ENCODE measurements around the gene PKNOX2.

PKNOX2 gene

DNA sequence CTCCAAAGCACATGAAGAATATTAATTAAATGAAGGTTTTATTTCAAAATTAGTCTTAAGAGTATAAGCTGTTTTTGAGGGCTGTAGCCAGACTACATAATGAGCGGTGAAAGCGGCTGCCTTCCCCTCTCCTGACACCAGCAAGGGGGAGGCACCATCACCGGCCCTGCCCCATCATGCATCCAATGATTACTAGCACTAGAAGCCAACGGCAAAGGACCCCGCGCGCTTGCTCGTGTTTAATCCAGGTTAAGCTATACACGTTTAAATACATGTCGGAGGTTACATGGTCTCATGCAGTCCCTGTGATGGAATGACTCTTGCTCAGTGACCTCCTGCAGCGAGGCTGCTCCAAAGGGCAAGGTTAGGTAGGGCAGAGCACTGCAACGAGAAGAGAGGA is 281.2 kb downstream of the PKNOX2 start:
- DNase-seq (ENCODE audit: low spot score) = no peak

DNA sequence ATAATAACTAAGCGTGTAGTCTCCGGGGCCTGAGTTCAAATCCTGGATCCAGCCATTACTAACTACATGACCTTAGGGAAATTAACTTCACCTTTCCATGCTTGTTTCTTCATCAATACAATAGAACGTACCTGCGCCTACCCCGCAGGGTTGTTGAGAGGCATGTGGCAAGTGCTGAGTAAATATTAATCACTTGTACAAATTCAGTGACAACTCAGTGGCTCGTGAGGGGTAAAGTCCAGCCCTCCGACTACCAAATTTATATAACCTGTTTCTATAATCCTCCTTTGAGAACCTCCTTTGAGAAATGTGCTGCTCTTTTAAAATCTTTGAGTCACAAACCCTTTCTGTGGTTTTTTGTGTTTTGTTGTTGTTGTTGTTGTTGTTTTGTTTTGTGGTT is 281.7 kb downstream of the PKNOX2 start:
- DNase-seq (ENCODE audit: low spot score) = no peak

DNA sequence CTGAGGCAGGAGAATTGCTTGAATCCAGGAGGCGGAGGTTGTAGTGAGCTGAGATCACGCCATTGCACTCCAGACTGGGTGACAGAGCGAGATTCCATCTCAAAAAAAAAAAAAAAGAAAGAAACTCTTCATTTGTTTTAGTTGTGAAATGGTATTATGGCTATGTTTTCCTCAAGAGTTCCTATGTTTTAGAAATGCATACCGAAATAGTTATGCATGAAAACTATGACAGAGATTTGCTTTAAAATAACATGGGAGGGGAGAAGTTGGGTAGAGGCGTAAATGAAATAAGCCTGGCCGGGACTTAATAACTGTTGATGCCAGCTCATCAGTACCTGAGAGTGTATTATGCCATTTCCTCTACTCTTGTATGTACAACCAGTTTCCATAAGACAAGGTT is 283.2 kb downstream of the PKNOX2 start:
- no peak for DNase-seq (ENCODE audit: low spot score)

DNA sequence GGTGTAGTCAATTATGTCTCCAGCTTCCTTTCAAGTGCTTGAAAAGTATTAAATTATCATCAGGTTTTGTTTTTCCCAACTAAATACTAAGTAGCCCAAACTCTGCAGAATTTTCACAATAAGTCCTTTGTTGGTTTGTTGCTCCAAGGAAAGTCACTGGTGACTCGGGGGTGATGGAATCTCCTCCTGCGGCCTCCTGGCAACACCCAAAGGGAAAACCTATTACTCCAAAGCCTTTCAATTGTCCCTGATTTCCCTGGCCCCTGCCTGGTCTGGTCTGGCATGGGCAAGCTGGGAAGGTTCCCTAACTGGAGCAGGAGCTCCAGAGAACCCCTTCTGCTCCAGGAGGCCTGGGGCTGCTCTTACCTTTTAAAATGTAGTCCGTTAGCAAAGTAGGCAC is 283.6 kb downstream of the PKNOX2 start:
- DNase-seq (ENCODE audit: low spot score) = no peak

DNA sequence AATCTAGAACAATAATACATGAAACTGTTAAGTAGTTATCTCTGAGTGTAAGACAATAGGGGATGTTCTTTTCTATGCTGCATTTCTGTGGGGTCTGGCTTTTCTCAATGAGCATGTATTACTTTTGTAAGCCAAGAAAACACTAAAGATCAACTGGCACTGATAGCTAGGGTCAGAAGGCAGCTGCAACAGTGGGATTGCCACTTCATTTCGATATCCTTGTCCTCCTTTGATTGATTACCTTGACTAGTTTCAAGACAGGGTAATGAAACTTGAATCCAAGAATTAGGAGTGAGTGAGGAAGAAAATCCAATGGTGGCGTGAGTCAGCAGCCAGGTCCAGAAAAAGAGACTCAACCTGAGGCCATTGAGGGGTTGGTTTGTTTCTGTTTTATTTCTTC is 285.0 kb downstream of the PKNOX2 start:
- DNase-seq (ENCODE audit: low spot score) = no peak

DNA sequence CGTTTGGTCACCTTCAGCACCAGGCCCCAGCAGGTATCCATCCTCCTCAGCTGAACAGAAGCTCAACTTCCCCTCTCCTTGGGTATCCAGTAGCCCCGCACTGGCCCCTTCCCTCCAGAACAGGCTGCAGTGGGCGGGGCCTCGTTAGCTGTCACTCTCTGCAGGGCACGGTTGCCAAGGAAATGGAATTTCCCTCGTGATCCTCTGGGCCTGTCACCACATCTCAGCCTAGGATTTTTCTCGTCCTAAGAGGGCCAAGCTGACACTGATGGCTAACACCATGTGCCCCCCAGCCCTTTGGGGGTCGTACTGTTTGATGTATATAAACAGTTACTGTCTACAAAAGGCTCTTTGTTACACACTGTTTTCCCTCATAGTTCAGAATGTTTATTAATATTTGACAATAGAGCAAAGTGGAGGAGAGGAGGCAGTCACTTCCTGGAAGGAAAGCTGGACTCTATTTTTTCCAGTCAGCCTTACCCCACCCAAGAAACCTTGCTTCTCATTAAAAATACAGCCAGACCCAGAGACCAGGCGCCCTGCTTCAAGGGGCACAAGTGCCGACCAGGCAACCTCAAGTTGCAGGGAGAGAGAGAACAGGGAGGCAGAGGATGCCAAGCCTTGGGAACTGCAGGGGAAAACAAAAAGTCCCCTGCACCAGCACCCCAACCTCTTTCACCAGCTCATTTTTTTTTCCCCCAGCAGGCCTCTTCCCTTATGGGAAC is 287.0 kb downstream of the PKNOX2 start:
- no peak for DNase-seq (ENCODE audit: low spot score)

DNA sequence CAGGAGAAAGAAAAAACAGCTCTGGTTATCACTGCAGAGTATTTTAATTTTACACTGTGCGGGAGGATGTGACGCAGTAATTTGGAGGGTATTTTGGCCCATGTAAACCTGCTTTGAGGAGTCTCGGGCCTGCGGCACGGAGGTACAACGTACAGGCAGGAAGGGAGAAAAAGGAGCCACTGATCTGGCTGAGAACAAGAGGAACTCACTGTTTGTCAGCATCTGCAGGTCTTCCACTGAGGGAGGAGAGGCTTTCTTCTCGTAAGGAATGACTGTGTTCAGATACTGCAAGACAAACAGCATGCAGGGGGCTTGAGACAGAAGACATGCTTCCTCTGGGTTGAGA is 287.5 kb downstream of the PKNOX2 start:
- no peak for DNase-seq (ENCODE audit: low spot score)

DNA sequence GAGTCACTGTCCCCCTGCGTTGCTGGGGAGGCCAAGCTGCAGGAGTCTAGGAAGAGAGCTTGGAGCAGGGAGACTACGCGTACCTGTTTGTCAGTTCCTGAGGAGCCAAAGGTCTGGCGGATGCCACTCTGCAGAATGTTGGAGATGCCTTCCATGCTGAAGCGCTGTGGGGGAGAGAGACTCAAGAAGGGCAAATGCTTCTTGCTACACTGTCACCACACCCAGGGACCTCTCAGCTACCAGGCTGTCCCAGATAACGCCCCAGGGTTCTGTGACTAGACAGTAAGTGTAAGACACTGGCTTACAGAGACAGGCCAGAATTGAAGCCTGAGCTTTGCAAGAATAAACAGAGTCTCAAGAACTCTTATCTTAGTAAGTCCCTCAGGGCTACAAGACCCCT is 289.5 kb downstream of the PKNOX2 start:
- DNase-seq (ENCODE audit: low spot score) = no peak

DNA sequence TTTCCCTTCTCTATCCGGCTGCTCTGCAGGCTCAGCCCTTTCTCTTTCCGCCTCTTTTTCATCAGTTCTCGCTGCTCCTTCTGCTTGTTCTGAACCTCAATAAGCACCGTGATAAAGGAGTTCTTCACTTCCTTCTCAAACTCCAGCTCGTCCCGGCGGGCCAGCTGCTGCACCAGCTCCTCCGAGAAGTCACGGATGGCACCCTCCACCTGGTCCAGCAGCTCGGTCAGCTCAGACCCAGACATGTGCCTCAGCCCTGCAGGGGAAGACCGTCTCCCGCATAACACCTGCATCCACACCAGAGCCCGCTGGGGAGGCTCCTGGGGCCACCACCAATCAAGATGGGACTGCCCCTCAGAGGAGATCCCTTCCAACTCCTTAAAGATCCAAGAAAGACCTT is 291.3 kb downstream of the PKNOX2 start:
- no peak for DNase-seq (ENCODE audit: low spot score)

DNA sequence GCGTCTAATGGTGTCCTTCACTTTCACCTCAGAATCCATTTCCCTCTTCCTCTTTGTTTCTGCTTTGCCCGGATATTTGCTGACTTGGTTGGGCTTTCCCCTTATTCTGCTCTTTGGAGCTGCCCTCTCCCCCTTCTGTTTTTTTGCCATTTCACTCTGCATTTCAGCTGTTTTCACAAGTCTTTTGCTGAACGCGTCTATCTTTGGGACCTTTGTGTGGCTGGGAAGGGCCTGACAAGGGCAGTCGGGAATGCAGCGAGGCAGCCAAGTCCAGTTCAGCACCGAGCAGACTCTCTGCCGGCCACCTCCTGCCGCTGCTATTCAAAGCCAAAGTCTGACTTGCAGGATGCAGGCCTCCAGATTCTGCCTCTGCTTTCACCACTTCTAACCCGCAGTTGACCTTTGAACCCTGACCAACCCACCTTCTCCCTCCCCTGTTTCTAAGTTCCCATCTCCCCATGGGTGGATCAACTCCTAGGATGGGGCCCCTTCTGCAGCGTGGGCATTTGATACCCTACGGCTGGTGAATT is 293.3 kb downstream of the PKNOX2 start:
- DNase-seq (ENCODE audit: low spot score) = no peak

DNA sequence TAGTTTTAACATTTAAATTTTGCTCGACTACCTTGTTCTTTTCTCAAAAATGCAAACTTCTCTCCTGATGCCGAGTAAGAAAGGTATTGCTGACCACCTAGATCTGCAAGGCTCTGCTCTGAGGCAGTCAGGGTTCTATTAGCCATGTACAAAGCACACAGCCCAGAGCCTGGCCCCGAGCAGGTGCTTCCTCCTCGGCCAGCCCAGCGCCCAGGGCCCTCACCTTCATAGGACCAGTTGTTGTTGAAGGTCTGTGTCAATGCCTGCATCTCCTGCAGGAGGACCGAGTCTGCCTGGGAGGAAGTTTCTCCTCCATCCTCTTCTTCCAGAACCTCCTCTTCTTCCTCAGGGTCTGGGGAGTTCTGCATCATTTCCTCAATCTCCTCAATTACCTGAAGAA is 295.7 kb downstream of the PKNOX2 start:
- DNase-seq (ENCODE audit: low spot score) = no peak

DNA sequence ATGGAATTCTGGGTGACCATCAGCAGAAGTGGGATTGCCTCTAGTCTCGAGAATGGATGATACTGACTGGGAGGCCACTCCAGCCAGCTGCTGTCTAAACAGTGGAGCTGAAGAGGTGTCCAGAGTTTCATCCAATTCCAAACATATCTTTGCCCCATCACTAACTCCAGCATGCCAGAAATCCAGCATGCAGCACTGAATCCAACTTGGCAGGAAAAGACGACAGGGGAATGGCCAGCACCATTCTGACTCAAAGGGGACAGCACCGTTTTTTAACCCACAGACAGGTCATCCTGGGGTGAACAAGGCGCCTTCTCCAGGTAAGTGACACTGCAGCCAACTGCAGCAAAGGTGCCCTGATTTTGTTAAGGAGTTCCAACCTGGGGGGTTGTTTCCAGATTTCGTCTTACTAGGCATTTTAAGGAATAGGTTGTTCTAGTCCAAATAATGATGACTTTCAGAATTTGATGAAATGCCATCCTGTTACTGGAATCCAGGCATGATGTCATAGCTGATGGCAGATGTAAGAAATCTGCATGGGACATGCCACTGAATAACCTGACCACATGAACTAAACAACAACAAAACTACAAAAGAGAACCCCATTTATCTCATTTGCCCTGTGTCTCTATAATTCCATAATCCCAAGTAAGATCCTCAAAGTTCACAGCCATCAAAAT is 299.2 kb downstream of the PKNOX2 start:
- no peak for DNase-seq (ENCODE audit: low spot score)

DNA sequence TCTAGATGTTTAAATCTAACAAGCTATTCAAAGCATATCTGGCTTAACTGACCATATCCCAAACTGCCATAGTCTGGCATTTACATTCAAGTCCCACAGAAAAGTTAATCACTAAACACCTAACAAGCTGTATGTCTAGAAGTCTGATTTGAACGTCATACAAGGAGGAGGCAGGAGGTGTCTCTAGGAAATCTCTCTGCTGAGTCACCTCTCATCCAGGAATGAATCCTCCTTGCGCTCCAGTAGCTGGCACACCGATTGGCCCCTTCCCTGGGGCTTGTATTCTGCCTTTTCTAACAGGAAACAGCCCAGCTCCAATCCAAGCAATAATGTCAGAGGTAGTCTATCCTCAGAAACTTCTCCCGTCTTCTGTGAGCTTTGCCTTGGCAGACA is 299.7 kb downstream of the PKNOX2 start:
- no peak for DNase-seq (ENCODE audit: low spot score)

DNA sequence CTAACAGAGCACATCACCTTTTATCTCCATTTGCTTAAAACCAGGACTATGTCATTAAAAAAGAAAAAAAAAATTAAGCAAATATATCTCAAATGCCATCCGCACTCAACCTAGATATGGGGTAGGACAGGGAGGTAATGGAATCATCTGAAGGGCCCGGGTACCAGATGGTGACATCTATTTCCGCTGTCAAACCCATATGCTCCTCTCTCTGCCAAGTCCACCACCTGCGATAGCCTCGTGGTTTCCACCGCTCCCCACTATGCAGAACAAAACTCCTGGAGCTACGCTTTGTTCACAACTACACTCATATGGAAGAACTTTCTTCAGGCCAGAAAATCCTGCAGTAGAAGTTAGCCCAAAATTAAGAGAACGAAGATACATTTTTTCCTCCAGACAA is 300.1 kb downstream of the PKNOX2 start:
- DNase-seq (ENCODE audit: low spot score) = no peak

DNA sequence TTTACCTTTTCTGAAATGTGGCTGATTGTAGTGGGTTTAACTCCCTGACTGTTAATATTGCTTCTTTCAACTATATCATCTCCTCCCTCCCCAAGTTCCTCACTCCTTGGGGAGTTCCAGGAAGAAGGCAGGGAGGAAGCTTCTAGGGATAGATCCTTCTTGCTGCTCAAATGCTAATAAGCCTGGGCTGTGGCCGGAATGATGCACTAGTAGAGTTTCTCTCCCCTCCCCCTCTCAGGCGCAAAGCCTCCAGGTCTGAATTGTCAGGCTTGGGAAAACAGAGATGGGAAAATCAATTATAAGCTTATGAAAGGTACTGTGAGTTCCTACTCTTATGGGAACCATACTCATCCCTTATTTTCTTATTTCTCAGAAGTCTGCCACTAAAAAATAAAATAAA is 300.7 kb downstream of the PKNOX2 start:
- no peak for DNase-seq (ENCODE audit: low spot score)

DNA sequence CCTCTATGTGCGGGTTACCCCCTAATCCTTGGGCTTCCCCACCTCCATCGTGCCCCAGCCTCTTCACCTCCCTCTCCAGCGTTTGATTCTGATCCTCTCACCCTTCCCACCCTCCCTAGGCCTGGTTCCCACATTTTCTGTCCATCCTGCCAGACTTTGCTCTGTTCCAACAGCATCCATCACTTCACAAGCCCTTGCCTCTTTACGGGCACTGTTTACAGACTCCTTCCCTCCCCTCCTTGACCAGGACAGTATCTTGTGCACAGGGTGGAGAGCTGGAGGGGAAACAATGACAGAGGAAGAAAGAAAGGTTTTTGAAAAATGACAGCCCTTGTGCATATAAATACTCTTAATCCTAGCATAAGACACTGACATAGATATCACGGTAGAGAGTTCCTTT is 301.1 kb downstream of the PKNOX2 start:
- no peak for DNase-seq (ENCODE audit: low spot score)

DNA sequence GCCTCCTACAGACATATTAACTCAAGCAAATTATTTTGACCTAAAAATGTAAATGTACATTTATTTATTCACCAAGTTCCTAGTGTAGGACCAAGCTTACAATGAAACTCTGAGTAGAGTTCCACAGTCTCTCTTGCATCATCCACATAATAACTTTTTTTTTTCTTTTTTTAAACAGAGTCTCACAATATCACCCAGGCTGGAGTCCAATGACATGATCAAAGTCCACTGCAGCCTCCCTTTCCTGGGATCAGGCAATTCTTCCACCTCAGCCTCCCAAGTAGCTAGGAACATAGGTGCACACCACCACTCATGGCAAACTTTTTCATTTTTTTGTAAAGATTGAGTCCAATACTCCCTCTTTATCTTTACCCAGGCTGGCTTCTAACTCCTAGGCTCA is 303.5 kb downstream of the PKNOX2 start:
- no peak for DNase-seq (ENCODE audit: low spot score)

DNA sequence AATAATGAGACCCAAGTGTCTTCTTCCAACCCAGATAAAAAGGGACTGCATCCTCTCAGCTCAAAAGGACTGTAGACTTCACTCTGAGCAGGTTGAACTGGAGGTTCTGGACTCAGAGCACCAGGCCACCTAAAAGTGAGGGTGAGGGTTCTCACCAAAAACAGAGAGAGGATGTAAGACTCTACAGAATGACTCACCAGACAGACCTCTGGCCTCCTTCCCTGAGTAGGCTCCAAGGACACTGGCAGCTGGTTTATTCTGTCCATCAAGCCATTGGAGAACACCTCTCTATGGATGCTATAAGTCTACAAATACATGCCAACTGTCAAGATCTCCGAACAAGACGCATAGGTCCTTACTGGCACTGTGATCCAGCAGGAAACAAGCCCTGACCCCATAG is 304.3 kb downstream of the PKNOX2 start:
- DNase-seq (ENCODE audit: low spot score) = no peak

DNA sequence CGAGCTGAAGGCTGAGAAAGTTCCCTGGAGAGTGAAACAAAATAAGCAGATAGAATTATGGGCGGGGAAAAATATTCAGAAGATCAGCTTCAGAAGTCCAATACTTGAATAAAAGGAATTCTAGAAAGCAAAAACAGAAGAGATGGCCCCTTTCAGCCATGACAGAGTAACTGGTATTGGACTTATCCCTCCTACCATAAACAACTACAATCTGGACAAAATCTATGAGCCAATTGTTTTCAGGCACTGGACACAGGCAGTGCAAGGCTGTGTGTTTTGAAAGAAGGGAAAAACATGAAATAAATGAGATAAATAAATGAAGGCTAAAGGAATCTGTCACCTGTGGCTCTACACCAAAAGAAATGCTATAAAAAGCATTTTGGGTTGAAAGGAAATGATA is 305.8 kb downstream of the PKNOX2 start:
- no peak for DNase-seq (ENCODE audit: low spot score)

DNA sequence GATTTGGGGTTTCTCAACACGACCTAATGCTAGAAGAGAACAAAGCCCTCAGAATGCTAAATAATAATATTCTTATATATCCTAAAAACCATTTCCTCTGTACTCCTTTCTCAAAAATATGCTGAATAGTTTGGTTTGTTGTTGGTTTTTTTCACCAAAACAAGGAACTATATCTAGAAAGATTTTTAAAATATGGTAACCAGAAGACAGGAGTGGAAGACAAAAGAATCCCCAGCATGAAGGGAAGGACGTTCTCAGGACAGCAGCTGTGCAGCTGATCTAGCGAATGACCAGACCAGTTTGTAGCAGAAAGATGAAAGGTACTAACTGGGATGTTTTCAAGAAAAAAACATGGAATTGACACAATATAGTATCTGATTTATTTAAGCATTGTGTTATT is 312.2 kb downstream of the PKNOX2 start:
- DNase-seq (ENCODE audit: low spot score) = no peak

DNA sequence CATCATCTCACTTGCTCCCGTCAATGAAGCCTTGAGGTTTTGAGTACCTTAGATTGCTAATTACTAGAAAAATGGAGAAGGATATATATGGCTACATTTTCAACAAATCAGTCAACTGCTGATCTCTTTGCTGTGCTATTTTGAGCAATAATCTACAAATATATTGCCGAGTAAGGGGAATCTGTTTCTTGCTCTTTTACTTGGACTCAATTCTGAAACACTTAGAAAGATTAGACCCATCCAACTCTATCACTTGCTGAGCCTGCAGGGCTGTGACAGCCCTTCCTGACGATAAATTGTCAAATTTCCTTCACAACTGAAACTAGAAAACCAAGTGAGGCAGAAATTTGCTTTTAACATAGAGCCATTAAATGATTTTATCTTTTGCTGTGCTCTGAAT is 314.6 kb downstream of the PKNOX2 start:
- no peak for DNase-seq (ENCODE audit: low spot score)

DNA sequence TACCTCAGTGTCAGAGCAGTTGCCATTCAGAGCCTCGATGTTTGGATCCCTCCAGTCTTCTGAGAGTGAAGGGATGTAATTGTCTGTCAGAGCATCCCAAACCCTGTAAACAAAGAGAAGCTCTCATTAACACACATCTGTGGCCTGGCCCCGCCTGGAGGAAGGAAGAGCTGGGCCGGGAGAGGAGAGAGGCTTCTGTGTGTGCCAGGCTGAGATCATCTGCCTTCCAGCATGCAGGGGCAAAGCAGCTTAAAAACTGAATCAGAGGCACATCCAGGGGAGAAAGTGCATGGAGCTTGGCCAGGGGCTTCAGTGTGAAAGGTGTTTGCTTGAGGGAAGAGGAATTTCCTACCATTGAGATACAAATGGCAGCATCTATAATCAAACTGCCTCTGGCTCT is 317.0 kb downstream of the PKNOX2 start:
- no peak for DNase-seq (ENCODE audit: low spot score)

All from CD4-positive, alpha-beta T cell treated with Interleukin-6 at 100 ng/mL for 8 hours (primary cell).